HG03457 (cell line): Measurements from ENCODE around the gene CDS2.

Source experiments
- ATAC-seq: cut with Tn5 transposase; IDR thresholded peaks from one replicate; pipeline ENCODE4 v1.9.1; 2021; ENCODE audit warnings: moderate number of reproducible peaks; ENCODE audit not compliant: unreplicated experiment

The CDS2 gene

DNA sequence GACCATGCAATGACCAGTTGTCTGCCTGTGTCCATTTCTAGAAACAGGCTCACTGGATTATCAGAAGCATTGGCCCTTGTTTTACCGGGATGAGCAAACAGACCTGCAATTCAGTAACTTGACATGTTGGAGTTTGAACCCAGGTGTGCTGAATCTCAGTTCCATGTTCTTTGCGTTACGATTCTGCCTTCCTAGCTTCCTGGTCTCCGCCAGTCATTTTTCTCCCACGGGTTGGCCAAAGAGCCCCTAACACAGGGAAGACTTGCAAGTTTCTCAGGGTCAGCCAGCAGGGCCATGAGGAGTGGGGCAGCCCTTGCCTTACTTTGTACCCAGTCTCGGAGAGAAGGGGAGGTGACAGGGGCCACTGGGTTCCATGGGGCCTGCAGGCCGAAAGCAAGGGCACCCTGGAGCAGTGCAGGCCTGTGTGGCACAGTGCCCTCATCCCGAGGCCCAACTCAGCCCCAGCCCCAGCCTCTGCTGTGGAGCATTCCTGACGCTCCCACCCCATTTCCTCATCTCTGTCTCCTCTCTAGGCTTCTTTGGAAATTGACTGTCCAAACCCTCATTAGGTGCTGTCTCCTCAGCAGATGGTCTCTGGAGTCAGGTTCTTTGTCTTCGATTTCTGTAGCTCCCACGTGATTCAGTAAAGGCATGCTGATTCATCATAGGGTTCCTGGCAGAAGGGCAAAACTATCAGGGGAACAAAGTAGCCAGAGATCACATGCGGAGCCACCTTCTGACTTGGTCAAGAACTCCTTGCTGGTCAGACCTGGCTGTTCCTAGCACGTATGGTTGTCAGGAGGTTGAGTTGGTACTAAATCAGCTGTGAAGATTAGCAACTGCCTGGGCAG is 23.6 kb downstream of the CDS2 start:
- ATAC-seq, result no peak

DNA sequence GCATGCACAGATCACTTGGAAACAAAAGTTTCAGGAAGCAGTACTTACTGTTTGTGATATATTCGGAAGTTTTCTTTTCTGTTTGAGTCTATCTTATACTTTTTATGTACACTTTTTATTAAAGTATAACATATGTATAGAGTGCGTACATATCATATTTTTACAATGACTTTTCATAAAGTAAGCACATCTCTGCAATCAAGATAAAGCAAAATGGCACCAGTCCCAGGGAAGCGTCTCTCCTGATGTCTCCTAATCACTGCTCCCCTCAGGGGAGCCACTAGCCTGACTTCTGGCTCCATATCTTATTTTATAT is 26.3 kb downstream of the CDS2 start:
- no peak for ATAC-seq

GRCh38 chr20:5153612-5154542 is 27.1 kb downstream of the CDS2 start:
- no peak for ATAC-seq

- ATAC-seq, result no peak
Observed at GRCh38 chr20:5154543-5154925, 27.7 kb downstream of the CDS2 start.

GRCh38 chr20:5155404-5155803 is 28.6 kb downstream of the CDS2 start:
- ATAC-seq, result no peak

DNA sequence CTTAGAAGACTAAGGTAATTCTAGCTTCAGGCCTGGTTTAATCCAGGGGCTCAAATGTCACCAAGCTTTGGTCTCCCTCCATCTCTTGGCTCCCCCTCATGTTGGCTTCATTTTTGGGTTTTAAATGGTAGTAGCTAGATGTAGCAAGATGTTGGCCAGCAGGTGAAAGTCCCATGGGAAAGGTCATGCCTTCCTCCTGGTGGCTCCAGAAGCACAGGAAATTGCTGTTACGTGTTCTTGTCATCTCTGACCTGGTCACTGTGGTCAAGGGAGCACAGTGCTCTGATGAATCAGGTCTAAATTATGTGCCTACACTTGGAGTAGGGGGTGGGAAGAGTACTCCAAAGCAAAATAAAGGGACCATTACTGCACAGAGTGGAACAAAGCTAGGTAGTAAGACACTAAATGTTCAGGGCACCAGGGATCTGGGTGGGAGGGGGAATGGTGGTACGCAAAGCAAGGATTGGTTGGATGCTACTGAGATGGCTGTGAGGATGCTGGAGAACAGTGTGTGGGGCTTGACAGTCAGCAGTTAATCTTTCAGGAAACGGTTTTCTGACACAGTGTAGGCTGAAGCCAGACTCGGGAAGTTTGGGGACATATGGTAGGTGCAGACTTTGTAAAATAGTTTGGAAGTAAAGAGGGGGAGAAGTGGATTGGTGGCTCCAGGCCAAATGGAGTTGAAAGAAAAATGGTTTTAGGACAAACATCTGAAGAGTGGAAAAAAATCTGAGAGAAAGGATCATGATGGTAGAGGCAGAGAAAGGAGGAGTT is 30.1 kb downstream of the CDS2 start:
- ATAC-seq, result no peak

GRCh38 chr20:5159928-5160327 is 33.1 kb downstream of the CDS2 start:
- ATAC-seq, result no peak

DNA sequence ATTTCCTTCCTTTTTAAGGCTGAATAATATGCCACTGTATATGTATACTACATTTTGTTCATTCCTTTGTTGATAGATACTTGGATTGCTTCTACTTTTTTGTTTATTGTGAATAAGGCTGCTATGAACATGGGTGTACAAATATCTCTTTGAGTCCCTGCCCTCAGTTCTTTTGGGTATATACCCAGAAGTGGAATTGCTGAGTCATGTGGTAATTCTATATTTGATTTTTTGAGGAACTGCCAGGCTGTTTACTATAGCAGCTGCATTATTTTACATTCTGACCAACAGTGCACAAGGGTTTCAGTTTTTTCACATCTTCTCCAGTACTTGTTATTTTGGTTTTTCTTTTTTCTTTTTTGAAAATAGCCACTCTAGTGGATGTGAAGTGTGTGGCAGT is 34.1 kb downstream of the CDS2 start:
- ATAC-seq, result no peak

GRCh38 chr20:5161536-5162164 is 34.8 kb downstream of the CDS2 start:
- ATAC-seq, result no peak

- no peak for ATAC-seq
Observed at GRCh38 chr20:5164645-5165625, 38.1 kb downstream of the CDS2 start.

GRCh38 chr20:5168651-5169396 is 42.0 kb downstream of the CDS2 start:
- no peak for ATAC-seq

DNA sequence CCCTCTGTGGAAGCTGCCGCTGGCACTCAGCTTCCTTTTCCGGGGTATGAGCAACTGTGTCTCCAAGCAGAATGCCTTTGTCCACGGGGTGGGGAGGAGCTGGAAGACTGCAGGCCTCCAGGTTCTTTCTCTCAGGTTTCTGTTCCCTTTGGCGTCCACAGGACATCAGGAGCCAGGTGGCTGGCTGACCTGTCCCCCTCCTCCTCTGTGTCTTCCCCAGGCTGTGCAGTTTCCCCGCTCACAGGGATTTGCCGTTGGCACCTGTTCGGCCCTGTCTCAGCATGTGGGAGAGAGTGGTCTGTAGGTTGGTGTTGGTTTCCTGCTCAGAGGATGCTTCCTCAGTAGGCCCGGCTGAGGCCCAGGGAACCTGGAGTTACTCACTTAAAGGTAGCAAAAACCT is 43.5 kb downstream of the CDS2 start:
- no peak for ATAC-seq

DNA sequence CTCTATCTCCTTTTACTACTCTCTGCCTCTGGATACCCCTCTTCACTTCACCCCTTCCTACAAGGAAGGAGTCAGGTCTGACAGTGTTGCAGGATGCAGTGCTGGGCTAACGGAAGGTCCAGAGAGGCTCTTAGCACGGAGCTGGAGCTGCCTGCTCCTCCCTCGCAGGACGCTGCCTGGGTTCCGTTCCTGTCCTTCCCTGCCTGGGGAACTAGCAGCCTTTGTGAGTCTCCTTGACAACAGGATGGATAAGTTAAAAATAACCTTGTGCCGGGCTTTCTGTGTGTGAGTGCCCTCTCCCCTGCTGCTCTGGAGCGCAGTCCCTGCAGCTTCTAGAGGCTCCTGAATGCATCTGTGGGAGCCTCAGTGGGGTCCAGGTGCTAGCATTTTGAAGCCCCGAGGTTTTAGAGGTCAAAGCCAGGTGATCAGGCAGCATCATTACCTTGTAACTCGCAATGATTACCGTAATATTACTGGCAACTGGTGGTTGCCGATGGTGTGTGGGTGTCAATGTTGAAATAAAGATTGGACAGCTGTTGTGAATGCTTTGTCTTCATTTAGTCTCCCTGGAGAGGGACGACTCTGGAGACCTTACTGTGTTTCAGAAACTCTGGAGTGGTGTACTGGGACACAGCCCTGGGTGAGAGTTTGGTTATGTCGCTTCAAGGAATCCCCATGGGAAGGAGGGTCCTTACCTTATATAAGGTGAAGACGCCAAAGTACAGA is 44.4 kb downstream of the CDS2 start:
- ATAC-seq, result no peak

DNA sequence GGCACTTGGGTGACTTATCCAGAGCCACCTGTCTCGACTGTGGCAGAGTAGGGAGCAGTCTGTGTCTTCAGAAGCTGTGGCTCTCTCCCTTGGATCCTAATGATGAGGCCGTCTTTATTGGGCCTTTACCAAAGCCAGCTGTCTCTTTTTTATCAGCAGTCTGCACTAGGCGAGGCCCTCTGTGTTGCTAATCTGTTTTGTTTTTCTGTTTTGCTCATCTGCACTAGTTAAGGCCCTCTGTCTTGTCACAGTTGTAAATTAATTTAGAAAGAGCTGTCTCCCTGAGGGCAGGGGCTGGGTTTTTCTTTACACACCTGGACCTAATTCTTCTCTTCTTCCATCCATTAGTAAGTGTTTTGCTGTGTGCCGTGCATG is 45.0 kb downstream of the CDS2 start:
- no peak for ATAC-seq

- ATAC-seq, result no peak
Observed at GRCh38 chr20:5172167-5172601, 45.4 kb downstream of the CDS2 start.

GRCh38 chr20:5172903-5173463 is 46.2 kb downstream of the CDS2 start:
- no peak for ATAC-seq

- no peak for ATAC-seq
Observed at GRCh38 chr20:5173751-5174150, 46.9 kb downstream of the CDS2 start.

- no peak for ATAC-seq
Observed at GRCh38 chr20:5177071-5177470, 50.3 kb downstream of the CDS2 start.
